Prostate gland (tissue), 2 donors: Measurements from ENCODE around the gene NRAP.

Experiments
- POLR2AphosphoS5 ChIP-seq: sonication (generic); formaldehyde crosslinking; IDR thresholded peaks from one replicate; pipeline ENCODE4 v1.6.1; 2017; ENCODE audit warnings: antibody characterized with exemption
- TF ChIP-seq, protein P1 (sequence below), 4 experiments: fragments of 200-600 bp in 2 of 4; fragments of 450-650 bp in 2 of 4; sonication (generic) in 2 of 4; IDR thresholded peaks; 1 replicate in 3 of 4; 2 replicates in 1 of 4; pipeline ENCODE4 v1.5.1; 2016 to 2019; ENCODE audit warnings: antibody characterized with exemption in 4 of 4, mild to moderate bottlenecking in 2 of 4, moderate library complexity in 2 of 4

DNA sequence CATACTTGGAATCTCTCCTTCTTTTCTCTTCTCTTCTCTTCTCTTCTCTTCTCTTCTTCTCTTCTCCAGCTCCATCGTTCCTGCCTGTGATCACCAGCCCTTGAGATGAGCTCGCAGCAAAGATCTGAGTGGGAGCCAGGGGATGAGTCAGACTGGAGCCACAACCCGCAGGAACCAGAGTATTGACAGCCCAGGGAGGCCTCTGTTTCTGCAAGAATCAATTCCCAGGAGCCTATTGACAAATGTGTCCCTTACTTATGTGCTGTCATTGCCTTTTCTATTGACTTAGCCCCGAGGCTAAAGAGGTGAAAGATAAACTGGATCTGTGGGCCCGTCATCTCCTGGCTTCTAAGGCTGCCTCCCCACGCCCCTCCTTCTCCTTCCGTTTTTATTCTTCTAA, 124.1 kb downstream of the NRAP start:
- TF ChIP-seq POLR2AphosphoS5, result no peak
- TF ChIP-seq, protein P1, sequence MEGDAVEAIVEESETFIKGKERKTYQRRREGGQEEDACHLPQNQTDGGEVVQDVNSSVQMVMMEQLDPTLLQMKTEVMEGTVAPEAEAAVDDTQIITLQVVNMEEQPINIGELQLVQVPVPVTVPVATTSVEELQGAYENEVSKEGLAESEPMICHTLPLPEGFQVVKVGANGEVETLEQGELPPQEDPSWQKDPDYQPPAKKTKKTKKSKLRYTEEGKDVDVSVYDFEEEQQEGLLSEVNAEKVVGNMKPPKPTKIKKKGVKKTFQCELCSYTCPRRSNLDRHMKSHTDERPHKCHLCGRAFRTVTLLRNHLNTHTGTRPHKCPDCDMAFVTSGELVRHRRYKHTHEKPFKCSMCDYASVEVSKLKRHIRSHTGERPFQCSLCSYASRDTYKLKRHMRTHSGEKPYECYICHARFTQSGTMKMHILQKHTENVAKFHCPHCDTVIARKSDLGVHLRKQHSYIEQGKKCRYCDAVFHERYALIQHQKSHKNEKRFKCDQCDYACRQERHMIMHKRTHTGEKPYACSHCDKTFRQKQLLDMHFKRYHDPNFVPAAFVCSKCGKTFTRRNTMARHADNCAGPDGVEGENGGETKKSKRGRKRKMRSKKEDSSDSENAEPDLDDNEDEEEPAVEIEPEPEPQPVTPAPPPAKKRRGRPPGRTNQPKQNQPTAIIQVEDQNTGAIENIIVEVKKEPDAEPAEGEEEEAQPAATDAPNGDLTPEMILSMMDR (IDR thresholded peaks at IDR 0.05), result no peak
